Stimulated activated CD4-positive, alpha-beta T cell treated with anti-CD3 and anti-CD28 coated beads, Interleukin-1b, Interleukin-23, amount 100 ng/mL, for 24 hours (primary cell): ENCODE data around the gene LMOD3.

Experiments used
- DNase-seq, 4 experiments: peaks; one replicate each; pipeline ENCODE4 v3.0.0-alpha.2; 2020; ENCODE audit warnings: low read depth in 4 of 4, low spot score in 1 of 4

The LMOD3 gene

DNA sequence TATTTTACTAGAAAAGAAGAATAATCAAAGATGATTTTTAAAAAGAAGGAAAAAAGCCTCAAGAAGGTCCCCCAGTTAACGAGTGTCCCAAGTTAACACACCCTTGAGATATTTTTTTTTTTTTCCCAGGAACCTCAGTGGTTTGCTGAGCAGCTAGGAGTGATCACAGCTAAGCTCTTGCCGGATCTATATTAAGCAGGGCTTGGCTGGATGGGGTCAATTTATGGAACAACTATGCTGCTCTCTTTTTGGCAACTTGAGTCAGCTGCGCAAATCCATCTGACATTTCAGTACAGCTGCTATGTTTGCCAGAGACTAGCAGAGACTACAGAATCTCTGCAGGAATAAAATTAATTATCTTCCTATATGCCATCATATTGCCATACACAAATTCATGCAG, at the start of gene LMOD3:
Gene LMOD3, minus strand, starts transcription at position 193 of the 400 bp plus-strand sequence. CDS start 209 bp downstream, outside the sequence.
- DNase-seq, result no peak

DNA sequence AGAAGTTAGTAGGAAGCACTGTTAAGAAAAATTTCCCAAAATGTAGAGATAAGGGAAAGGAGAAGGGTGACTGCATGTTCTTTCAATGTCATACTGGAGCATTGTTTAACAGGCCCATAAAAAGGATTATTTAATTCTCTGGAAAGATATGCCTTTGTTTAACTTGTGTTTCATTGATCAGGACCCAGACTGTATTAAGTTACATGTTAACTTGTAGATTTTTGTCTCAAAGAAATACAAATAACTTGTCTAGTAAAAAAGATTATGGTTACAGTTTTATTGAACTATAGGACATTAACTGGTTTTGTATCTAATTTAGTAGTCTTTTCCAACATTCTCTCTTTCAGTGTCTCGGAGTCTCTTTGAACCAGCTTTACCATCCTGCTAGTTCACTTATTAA, 49.7 kb upstream of the LMOD3 start:
- no peak for DNase-seq

DNA sequence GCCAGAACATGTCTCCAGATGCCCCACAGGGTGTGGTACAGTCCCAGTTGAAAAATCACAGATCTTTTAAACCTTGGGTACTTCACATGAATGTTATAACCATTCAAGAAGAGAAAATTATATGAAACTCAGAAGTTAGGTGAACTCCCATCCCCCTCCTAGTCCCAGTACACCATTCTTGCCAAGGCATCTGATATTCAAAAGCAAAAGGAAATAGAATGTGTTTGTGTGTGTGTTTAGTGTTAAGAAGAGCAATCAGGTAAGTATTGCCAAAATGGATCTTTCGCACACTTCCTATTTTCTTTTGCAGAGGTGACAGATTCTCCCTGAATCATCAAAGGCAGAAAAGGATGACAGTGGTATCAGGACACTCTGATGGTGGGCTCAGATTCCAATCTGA, 44.1 kb upstream of the LMOD3 start:
- DNase-seq, result no peak

DNA sequence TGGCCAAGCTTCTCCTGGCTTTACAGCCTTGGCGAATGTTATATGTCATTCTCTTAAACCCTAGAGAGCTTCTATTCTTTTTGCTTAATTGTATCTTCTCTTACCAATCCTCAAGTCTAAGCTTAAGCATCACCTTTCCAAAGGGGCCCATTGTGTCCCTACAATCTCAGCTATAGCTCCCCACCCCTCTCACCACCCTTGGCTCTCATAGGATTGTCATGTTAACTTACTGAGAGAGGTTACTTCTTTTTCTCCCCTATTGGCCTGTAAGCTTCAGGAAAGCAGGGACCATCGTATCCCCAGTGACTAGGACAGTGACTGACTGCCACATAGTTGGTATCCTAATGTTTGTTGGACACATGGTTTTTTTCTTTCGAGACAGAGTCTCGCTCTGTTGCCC, 43.3 kb upstream of the LMOD3 start:
- no peak for DNase-seq

DNA sequence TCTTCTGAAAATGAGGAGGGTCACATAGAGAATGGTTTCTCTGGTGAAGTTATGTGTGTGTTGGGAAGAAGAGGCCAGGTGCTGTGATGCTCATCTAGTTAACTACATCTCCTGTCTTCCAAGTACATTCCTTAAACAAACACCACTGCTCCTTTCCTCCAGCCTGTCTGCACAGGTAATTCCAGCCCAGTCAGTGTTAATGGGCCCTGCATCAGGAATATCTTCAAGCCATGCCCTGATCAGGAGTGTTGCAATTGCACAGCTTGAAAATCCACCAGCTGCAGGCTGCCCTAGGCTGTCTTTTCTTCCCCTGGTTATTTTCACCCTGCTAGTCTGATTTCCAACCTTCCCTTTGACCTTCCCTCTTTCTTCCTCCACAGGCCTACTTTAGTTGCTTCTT, 41.9 kb upstream of the LMOD3 start:
- DNase-seq, result no peak

DNA sequence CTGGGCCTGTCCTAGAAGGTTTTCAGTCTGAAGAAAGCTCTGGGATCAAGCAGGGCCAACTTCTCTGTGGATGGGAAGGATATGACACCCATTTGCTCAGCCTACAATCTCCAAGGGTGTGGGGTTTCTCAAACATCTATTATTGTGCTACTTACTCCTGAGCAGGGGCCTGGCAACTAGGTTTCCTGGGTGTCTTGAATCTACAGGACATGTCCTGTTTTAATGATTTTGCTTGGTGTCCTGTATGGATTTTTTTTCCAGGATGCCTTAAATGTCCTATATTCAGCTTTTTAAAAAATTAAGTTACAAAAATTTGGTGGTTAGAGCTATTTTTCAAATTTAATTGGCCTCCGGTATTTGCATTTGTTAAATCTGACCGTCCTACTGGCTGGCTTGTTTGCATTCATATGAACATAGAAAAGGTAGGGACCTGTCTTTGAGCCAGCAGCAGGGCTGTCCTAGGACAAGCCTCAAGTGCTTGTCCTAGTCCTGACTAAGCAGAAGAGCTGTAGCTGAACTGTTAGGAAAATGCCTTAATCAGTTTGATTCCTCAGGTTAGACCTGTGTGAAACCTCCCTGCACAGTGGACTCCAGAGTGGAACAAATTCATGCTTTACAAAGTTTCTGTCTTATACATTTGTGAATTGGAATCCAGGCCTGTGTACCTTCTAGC, 40.0 kb upstream of the LMOD3 start:
- DNase-seq, result no peak

DNA sequence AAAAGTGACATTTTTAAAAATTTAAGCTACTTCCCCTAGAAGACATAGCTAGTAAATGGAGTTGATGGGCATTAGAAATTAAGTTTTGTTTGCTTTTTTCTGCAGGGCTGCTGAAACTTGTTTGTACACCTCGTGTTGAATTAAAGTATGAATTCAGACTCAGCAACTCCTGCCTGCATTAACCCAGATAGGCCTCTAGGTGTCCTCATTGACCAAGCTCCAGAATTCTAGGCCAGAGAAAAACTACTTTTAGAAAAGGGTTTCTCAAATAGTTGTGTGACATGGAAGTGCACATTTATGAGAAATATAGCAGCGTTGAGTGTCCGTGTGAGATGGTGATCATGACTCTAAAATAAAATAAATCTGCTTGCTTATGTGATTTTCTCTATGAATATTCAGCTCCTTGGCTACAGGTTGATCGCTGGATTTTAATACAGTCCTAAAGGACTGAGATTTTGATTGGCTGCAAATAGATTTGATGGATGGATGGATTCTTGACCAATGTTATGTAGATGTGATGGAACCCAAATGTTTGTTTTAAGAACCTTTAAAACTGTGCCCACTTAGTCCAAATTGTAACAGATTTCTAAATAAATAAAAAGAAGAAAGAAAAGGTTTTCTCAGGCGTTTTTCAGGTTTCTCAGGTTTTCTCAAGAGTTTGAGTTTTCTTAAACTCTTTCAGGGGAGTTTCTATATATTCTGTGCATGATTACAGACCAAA, 39.4 kb upstream of the LMOD3 start:
- DNase-seq, result peak in 2 of 4 experiments; percentile 3 to 9

DNA sequence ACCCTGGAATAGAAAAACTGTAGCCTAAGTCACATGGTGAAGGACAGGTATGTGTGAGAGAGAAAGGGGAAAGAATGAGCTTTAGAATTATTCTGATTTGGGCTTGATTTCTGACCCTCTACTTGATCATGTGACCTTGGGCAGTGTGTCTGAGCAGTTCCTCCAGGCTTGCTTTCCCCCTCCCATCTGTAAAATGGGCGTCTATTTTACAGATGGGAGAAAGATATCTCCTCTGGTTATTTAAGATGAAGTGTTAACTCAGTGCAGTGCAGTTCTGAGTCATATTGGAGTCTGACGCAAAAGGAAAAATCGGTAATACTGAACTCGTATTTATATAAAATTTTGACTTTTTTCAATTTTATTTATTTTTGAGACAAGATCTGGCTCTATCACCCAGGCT, 38.1 kb upstream of the LMOD3 start:
- DNase-seq, result no peak

DNA sequence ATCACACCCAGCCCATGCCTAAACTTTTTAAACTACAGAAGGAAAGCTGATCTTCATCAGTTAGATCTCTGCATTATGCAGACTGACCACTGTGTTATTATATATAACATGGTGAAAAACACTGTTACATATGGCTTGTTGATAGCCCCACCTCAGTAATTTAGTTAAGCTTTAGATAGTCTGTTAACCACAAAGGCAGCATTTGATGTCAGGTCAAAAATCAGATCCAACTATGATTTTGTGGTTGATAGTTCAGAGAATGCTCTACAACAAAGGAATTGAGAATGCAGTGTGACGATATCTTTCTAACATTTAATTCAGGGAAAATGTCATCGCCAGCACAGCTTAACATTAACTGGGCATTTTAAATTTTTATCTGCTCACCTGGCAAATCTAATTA, 37.7 kb upstream of the LMOD3 start:
- DNase-seq, result no peak

DNA sequence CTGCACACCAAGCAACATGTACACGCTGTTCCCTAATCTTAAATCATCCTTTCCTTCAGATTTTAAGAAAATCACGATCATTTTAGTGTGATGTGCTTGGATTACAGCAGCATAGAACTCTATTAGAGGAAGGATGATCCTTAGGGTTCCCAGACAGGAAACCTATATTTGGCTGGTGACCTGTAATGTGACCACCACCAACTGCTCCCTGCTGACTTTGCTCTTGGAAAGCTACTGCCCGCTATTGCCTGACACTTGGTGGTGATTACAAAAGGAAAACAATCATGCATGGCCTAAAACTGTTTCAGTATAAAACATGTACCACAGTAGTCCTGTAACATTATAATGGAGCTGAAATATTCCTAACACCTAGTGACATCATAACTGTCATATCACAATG, 27.2 kb upstream of the LMOD3 start:
- DNase-seq, result no peak

DNA sequence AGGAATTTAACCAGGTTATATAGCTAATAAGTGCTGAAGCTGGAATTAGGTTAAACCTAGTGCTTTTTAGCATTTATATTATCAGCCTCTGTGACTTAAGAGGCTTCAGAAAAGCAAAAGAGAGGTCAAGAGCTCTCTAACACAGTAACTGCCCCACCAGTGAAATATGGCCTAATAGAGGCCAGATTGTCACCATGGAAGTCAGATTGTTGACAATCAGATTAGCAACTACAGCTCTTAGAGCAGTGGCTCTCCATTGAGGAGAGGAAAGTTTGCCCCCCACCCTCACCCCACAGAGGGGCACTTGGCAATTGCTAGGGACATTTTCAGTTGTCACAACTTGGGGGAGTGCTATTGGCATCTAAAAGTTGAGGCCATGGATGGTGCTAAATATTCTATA, 23.3 kb upstream of the LMOD3 start:
- DNase-seq, result no peak

DNA sequence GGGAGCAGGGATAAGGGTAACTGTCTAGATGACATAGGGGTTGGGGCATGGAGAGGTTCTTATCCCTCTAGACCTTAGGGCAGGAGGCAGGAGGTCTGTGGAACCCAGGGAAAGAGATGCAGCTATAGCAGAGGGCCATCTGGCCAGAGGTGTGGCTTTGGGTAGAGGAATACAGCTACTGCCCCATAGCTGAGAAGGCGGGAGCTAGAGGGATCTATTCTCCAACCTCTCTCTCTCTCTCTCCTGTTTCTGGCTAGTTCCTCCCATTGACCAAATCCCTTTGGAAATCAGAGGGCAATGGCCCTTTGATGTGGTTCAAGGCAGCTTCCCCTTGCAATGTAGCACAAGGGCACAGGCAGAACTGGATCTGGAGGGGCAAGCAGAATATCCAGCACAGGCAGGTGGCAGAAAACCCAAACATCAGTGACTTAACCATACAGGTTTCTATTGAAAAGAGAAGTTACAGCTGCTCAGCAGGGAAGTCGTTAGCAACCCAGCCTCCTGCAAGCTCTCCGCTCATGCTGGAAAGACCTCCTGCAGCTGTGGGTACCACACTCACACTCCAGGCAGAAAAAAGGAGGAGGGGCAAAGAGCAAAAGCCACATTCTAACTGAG, 22.3 kb upstream of the LMOD3 start:
- DNase-seq, result no peak

DNA sequence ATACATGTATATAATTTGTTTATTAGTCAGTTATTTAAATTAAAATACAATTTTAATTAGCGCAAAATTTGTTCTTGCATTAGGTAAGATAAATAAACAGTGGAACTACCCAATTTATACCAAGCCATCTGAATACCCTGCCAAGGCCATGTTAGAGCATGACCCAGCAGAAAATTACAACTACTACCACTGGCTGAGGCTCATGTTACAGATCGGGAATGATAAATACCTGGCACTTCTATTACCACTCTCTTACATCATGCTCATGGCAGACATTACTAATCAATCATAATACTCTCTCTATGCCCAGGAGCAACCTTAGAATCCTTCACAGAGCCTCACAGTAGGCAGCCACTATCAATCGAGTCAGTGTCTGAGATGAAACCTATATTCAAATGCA, 21.2 kb upstream of the LMOD3 start:
- no peak for DNase-seq

DNA sequence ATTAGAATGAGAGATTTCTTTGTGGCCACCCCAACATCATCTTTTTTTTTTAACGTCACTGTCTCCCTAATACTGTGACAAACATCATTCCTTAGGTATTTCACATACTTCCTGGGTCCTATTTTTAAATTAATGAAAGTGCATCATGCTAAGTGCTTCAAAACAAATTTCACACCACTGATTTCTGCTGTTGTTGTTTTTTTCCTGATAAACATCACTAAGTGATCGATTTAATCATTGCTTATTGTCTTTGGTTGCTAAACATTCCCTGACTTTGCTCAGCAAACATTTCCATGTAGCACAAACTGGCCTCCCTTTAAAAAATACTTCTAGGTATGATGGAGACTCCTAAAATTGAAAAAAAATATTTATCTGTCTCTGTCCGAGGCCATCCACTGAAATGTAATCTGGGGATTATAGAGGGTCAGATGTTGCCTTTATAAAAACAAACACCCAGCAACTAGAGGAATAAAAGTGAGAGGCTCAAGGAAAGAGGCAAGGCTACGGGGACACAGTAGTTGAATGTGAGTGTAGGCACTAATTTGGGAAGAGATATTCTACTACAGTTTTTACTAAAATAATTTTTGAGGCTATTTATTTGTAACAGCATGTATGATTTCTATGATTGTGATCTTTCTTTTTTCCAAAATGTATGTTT, 20.5 kb upstream of the LMOD3 start:
- no peak for DNase-seq

DNA sequence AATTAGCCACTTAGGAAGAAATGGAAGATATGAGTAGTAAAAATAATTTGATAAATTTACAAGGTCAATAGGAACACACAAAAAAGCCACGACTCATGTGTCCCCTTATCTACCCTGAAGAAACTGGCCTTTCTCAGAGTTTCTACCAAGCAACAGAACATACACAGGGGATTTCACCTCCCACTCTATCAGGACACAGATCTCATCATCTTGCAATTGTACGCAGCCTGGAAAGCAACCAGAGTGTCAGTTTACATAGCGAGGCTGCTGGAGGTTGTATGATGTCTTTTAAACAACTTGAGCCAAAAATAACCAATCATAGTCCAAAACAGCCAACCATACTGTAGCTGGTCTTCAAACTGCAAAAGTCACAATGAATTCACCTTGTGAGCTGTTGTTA, 19.7 kb upstream of the LMOD3 start:
- DNase-seq, result no peak

DNA sequence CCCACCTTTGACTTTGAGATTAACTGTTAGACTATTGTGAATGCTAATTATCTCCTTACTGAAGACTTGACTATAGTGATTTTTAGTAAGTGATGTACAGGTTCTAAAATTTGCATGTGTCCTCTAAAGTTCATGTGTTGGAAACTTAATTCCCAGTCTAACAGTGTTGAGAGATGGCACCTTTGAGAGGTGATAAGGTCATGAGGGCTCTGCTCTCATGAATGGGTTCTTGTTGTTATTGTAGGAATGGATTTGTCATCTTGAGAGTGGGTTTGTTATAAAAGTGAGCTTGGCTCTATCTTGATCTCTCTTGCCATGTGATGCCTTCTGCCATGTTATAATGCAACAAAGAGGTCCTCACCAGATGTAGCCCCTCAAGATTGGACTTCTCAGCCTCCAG, 18.9 kb upstream of the LMOD3 start:
- no peak for DNase-seq

DNA sequence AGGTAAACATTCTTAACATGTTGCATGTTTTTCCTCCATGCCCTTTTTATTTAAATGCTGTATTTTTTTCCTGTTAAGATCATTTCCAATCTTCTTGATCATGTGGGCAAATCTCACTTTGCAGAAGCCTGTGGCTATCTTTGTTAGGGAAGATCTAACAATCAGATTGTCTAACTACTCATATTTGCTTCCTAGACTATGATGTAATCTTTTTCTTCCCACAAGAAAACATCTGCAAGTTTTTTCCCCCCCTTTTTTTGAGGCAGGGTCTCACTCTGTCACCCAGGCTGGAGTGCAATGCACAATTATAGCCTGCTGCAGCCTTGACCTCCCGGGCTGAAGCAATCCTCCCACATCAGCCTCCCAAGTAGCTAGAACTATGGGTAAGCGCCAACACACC, 15.0 kb upstream of the LMOD3 start:
- no peak for DNase-seq

DNA sequence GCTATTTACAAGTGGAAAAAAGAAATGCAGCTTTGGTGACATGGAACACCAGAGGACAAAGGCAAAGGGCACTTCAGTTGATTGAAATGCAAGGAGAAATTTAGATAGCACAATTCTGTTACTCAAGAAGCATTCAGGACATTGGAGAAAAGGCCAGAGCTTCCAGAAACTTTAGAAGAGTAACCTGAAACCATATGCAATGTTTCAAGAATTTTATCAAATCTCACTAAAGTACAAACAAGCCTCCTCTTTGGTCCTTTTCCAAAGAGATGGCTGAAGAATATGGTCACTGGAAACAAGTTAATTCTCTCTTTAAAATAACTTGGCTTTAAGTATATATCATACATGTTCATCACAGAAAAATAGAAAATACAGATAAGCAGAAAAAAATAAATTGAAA, 14.6 kb upstream of the LMOD3 start:
- no peak for DNase-seq

DNA sequence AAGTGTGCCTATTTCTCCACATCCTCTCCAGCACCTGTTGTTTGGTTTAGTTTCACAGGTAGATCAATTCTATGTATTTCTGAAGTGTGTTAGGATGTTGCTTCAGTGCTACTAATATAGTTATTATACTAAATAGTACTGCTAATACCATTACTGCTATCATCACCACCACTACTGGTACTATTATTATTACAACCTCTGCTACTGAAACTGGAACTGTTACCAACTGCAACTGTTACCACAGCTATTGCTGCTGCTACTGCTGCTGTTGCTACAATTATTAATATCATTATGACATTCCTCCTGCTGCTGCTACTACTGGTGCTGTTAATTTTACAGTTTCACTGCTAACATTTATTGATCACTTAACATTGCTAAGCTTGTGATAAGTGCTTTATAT, 8.3 kb upstream of the LMOD3 start:
- DNase-seq, result no peak

DNA sequence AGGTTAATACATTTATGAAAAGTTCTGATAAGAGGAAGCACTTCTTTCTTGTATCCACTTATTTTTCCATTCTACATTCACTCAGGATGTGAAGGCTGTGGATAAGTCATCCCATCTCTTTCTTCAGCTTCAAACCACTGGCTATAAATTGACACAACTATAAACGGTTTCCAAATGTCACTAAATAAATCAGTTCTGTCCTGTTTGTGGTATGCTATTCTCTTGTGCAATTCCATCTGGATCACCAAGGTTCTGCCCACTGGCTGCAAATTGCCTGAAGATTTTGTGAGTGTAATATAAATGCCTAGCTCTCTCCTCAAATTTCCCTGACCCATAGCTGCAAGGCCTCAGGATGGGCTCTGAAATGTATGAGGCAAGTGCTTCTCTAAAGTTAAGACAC, 7.1 kb upstream of the LMOD3 start:
- no peak for DNase-seq

DNA sequence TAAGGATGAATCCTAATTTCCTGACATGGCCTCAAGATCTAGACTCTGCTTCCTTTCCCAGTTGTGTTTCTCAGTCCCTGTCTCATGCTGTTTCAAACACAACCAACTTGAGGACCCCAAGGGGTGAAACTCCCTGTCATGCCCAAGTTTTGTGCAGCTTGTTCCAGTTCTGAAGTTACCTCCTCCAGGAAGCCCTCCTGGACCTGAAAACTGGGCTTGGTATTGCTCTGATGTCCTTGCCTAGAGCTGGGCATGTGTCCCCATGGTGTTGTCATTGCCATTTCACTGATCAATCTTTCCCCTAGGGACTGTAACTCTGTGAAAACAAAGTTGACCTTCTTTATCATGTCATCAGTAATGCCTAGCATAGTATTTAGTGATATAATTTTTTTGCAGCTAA, 6.1 kb upstream of the LMOD3 start:
- no peak for DNase-seq

DNA sequence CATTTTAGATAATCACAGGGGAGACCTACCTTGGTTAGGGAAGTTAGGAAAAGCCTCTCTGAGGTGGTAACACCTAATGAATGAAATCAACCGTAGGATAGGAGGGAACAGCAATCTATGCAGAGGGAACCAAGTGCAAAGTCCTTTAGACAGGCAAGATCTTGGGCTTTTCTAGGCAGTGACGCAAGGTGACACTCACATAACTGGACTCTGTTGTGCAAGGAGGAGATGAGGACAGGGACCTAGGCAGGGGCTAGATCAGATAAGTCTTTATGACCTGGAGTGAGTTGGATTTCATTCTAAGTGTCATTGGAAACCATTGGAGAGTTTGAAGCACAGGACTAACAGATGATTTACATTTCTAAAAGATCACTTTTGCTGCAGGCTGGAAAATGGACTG, 4.6 kb upstream of the LMOD3 start:
- DNase-seq, result no peak
